Loucy (cell line): ENCODE data around the gene BACE2.

Source experiments
- H2AFZ ChIP-seq: fragments of 200-600 bp; sonication (generic); 2 replicates; pipeline ENCODE4 v1.6.0; 2016; ENCODE audit warnings: antibody characterized with exemption, mild to moderate bottlenecking, low read length, moderate library complexity
- H3F3A ChIP-seq: fragments of 200-600 bp; 2 replicates; pipeline ENCODE4 v1.6.0; 2016; ENCODE audit warnings: antibody characterized with exemption, low read depth, mild to moderate bottlenecking
- H3K27me3 ChIP-seq: fragments of 200-600 bp; sonication (generic); 2 replicates; pipeline ENCODE4 v1.6.1; 2014; ENCODE audit warnings: low read length, mild to moderate bottlenecking; ENCODE audit not compliant: insufficient read depth, poor library complexity, severe bottlenecking
- H3K36me3 ChIP-seq: fragments of 200-600 bp; sonication (generic); 2 replicates; pipeline ENCODE4 v1.6.1; 2016; ENCODE audit warnings: low read length; ENCODE audit not compliant: insufficient read depth
- H3K4me1 ChIP-seq: fragments of 200-600 bp; sonication (generic); 2 replicates; pipeline ENCODE4 v1.5.1; 2014; ENCODE audit warnings: low read length, mild to moderate bottlenecking; ENCODE audit not compliant: insufficient read depth, poor library complexity, severe bottlenecking
- H3K4me2 ChIP-seq: fragments of 200-600 bp; sonication (generic); 2 replicates; pipeline ENCODE4 v1.6.0; 2014; ENCODE audit warnings: antibody characterized with exemption, low read length, low read depth, mild to moderate bottlenecking; ENCODE audit not compliant: poor library complexity, severe bottlenecking
- H3K4me3 ChIP-seq: fragments of 200-600 bp; sonication (generic); 2 replicates; pipeline ENCODE4 v1.5.1; 2014; ENCODE audit warnings: low read length, mild to moderate bottlenecking, mixed read lengths; ENCODE audit not compliant: poor library complexity, severe bottlenecking
- H3K79me2 ChIP-seq: fragments of 200-600 bp; sonication (generic); 2 replicates; pipeline ENCODE4 v1.6.1; 2014; ENCODE audit warnings: low read length; ENCODE audit not compliant: insufficient read depth
- H3K9ac ChIP-seq: fragments of 200-600 bp; sonication (generic); 2 replicates; pipeline ENCODE4 v1.6.0; 2014; ENCODE audit warnings: mild to moderate bottlenecking, low read depth, low read length, moderate library complexity; ENCODE audit not compliant: poor library complexity, severe bottlenecking
- H3K9me2 ChIP-seq: fragments of 200-600 bp; sonication (generic); replicated peaks from 2 replicates; pipeline ENCODE4 v1.6.1; 2016; ENCODE audit warnings: low read depth, low read length, mixed read lengths
- H3K9me3 ChIP-seq: fragments of 200-600 bp; sonication (generic); 2 replicates; pipeline ENCODE4 v1.6.1; 2014; ENCODE audit warnings: mild to moderate bottlenecking, antibody characterized with exemption, low read length, low read depth; ENCODE audit not compliant: insufficient read depth
- H4K20me1 ChIP-seq: fragments of 200-600 bp; sonication (generic); 2 replicates; pipeline ENCODE4 v1.6.0; 2014; ENCODE audit warnings: antibody characterized with exemption, low read length, mild to moderate bottlenecking; ENCODE audit not compliant: insufficient read depth, poor library complexity, severe bottlenecking
- CTCF ChIP-seq: fragments of 200-600 bp; sonication (generic); conservative IDR thresholded peaks from 2 replicates; pipeline ENCODE4 v1.5.1; 2014; ENCODE audit warnings: mild to moderate bottlenecking, antibody characterized with exemption, low read length
- EZH2phosphoT487 ChIP-seq: fragments of 200-600 bp; IDR thresholded peaks from 2 replicates; pipeline ENCODE4 v1.6.1; 2018; ENCODE audit warnings: antibody characterized with exemption, mild to moderate bottlenecking, moderate library complexity, borderline replicate concordance

BACE2 gene

GRCh38 chr21:41180752-41181151 is 12.8 kb downstream of the BACE2 start:
- no peak overlapping the region for H3K9ac ChIP-seq
- H3K9me3 ChIP-seq: peaks cover 6% of the 10 kb centered on the region; the same call in 1 of the 2 replicates
- no peak overlapping the region for H3K4me2 ChIP-seq
- TF ChIP-seq CTCF (no peak), EZH2phosphoT487 (no peak)
- H3K4me3 ChIP-seq: no peak overlapping the region
- H4K20me1 ChIP-seq: no peaks in the 10 kb centered on the region
- no peaks in the 10 kb centered on the region for H3K27me3 ChIP-seq
- H3F3A ChIP-seq: no peaks in the 10 kb centered on the region
- no peaks in the 10 kb centered on the region for H3K36me3 ChIP-seq
- no peaks in the 10 kb centered on the region for H3K9me2 ChIP-seq
- H3K79me2 ChIP-seq: peaks cover 3% of the 10 kb centered on the region; the same call in 1 of the 2 replicates
- H2AFZ ChIP-seq: no peak overlapping the region
- H3K4me1 ChIP-seq: peaks cover 6% of the 10 kb centered on the region

- no peaks in the 10 kb centered on the region for H3K36me3 ChIP-seq
- no peaks in the 10 kb centered on the region for H3F3A ChIP-seq
- TF ChIP-seq EZH2phosphoT487: no peak
- no peak for TF ChIP-seq CTCF
- no peaks in the 10 kb centered on the region for H3K27me3 ChIP-seq
- no peaks in the 10 kb centered on the region for H4K20me1 ChIP-seq
- no peak overlapping the region for H3K4me2 ChIP-seq
- H3K9me3 ChIP-seq: peaks cover 6% of the 10 kb centered on the region; the same call in 1 of the 2 replicates
- no peak overlapping the region for H3K4me3 ChIP-seq
- H3K9ac ChIP-seq: no peak overlapping the region
- peaks cover 3% of the 10 kb centered on the region; the same call in 1 of the 2 replicates for H3K79me2 ChIP-seq
- no peak overlapping the region for H2AFZ ChIP-seq
- H3K9me2 ChIP-seq: no peaks in the 10 kb centered on the region
- H3K4me1 ChIP-seq: peaks cover 23% of the 10 kb centered on the region
Measured at GRCh38 chr21:41182547-41182946, 14.6 kb downstream of the BACE2 start.

GRCh38 chr21:41183575-41183974 is 15.6 kb downstream of the BACE2 start:
- no peaks in the 10 kb centered on the region for H4K20me1 ChIP-seq
- TF ChIP-seq EZH2phosphoT487 (no peak), CTCF (no peak)
- H3F3A ChIP-seq: no peaks in the 10 kb centered on the region
- no peaks in the 10 kb centered on the region for H3K36me3 ChIP-seq
- no peaks in the 10 kb centered on the region for H3K27me3 ChIP-seq
- no peak overlapping the region for H2AFZ ChIP-seq
- peaks cover 3% of the 10 kb centered on the region; the same call in 1 of the 2 replicates for H3K79me2 ChIP-seq
- no peaks in the 10 kb centered on the region for H3K9me2 ChIP-seq
- peaks cover 33% of the 10 kb centered on the region for H3K4me1 ChIP-seq
- H3K4me3 ChIP-seq: no peak overlapping the region
- no peak overlapping the region for H3K9ac ChIP-seq
- H3K4me2 ChIP-seq: no peak overlapping the region
- peaks cover 6% of the 10 kb centered on the region; the same call in 1 of the 2 replicates for H3K9me3 ChIP-seq
